SK-N-SH treated with all-trans-retinoic acid at 6 μM for 48 hours (cell line): ENCODE results near the gene SCLT1.

Source experiments
- ATAC-seq: fragments of 200-7000 bp; cut with Tn5 transposase; 3 replicates; pipeline ENCODE4 v1.9.1; 2020; ENCODE audit warnings: mild to moderate bottlenecking, moderate library complexity
- ARNTL ChIP-seq: fragments of 450-650 bp; formaldehyde crosslinking; IDR thresholded peaks from 2 replicates; pipeline ENCODE4 v1.5.0; 2020; ENCODE audit warnings: low read depth, mild to moderate bottlenecking, moderate library complexity, borderline replicate concordance
- BACH2 ChIP-seq: fragments of 250-450 bp; sonication (Bioruptor Pico); IDR thresholded peaks from 2 replicates; pipeline ENCODE4 v1.9.0; 2021; ENCODE audit warnings: mild to moderate bottlenecking, borderline replicate concordance
- CSRNP3 ChIP-seq: fragments of 250-450 bp; sonication (Bioruptor Pico); IDR thresholded peaks from 2 replicates; pipeline ENCODE4 v1.5.1; 2021; ENCODE audit warnings: mild to moderate bottlenecking, moderate library complexity
- ESRRG ChIP-seq: fragments of 250-450 bp; sonication (Bioruptor Pico); IDR thresholded peaks from 2 replicates; pipeline ENCODE4 v1.6.1; 2021; ENCODE audit warnings: mild to moderate bottlenecking
- GLIS3 ChIP-seq: fragments of 250-450 bp; sonication (Bioruptor Pico); IDR thresholded peaks from 2 replicates; pipeline ENCODE4 v1.5.0; 2020; ENCODE audit warnings: mild to moderate bottlenecking, moderate library complexity
- ISL1 ChIP-seq: fragments of 250-450 bp; sonication (Bioruptor Pico); IDR thresholded peaks from 2 replicates; pipeline ENCODE4 v2.1.2; 2022; ENCODE audit warnings: mild to moderate bottlenecking, moderate library complexity
- OSR1 ChIP-seq: fragments of 250-450 bp; sonication (Bioruptor Pico); IDR thresholded peaks from 2 replicates; pipeline ENCODE4 v1.8.0; 2022; ENCODE audit warnings: moderate library complexity, mild to moderate bottlenecking, inconsistent platforms
- PATZ1 ChIP-seq: fragments of 250-450 bp; sonication (Bioruptor Pico); IDR thresholded peaks from 2 replicates; pipeline ENCODE4 v1.8.0; 2020; ENCODE audit warnings: mild to moderate bottlenecking, moderate library complexity, borderline replicate concordance
- POU6F1 ChIP-seq: fragments of 250-450 bp; sonication (Bioruptor Pico); IDR thresholded peaks from 2 replicates; pipeline ENCODE4 v1.8.0; 2021; ENCODE audit warnings: low read depth, mild to moderate bottlenecking, moderate library complexity, borderline replicate concordance
- PPARA ChIP-seq: fragments of 250-450 bp; sonication (Bioruptor Pico); IDR thresholded peaks from 2 replicates; pipeline ENCODE4 v1.5.0; 2020; ENCODE audit warnings: mild to moderate bottlenecking, borderline replicate concordance
- RARB ChIP-seq: fragments of 250-450 bp; sonication (Bioruptor Pico); IDR thresholded peaks from 2 replicates; pipeline ENCODE4 v1.8.0; 2021; ENCODE audit warnings: mild to moderate bottlenecking, moderate library complexity
- SNAI2 ChIP-seq: fragments of 250-450 bp; sonication (Bioruptor Pico); IDR thresholded peaks from 2 replicates; pipeline ENCODE4 v1.5.0; 2020; ENCODE audit warnings: mild to moderate bottlenecking, moderate library complexity
- TCF4 ChIP-seq: fragments of 250-450 bp; sonication (Bioruptor Pico); IDR thresholded peaks from 2 replicates; pipeline ENCODE4 v1.8.0; 2021; ENCODE audit warnings: mild to moderate bottlenecking, moderate library complexity, borderline replicate concordance
- TOX ChIP-seq: fragments of 250-450 bp; sonication (Bioruptor Pico); IDR thresholded peaks from 2 replicates; pipeline ENCODE4 v1.8.0; 2021; ENCODE audit warnings: mild to moderate bottlenecking, moderate library complexity, borderline replicate concordance
- ZC3H10 ChIP-seq: fragments of 250-450 bp; sonication (Bioruptor Pico); IDR thresholded peaks from 2 replicates; pipeline ENCODE4 v1.5.1; 2021; ENCODE audit warnings: mild to moderate bottlenecking, moderate library complexity
- ZNF565 ChIP-seq: fragments of 450-650 bp; formaldehyde crosslinking; conservative IDR thresholded peaks from 2 replicates; pipeline ENCODE4 v1.5.0; 2020; ENCODE audit warnings: low read depth, mild to moderate bottlenecking, moderate library complexity
- ZNF70 ChIP-seq: fragments of 450-650 bp; formaldehyde crosslinking; IDR thresholded peaks from 2 replicates; pipeline ENCODE4 v1.5.0; 2020; ENCODE audit warnings: mild to moderate bottlenecking, moderate library complexity
- ZNF8 ChIP-seq: fragments of 450-650 bp; formaldehyde crosslinking; IDR thresholded peaks from 2 replicates; pipeline ENCODE4 v1.5.0; 2020; ENCODE audit warnings: mild to moderate bottlenecking, moderate library complexity
- TF ChIP-seq, protein P1 (sequence below): fragments of 250-450 bp; sonication (Bioruptor Pico); IDR thresholded peaks from 2 replicates; pipeline ENCODE4 v1.5.0; 2020; ENCODE audit warnings: mild to moderate bottlenecking, moderate library complexity

Gene SCLT1

GRCh38 chr4:129062580-129062979, 30.8 kb downstream of the SCLT1 start:
- TF ChIP-seq ZNF8 (CRISPR knock-in tag) = no peak
- TF ChIP-seq PPARA (CRISPR knock-in tag) = no peak
- TF ChIP-seq ISL1 (CRISPR knock-in tag) = no peak
- TF ChIP-seq, all 23 proteins: peak for 0
- ATAC-seq = no peak

- no peak for ATAC-seq
- TF ChIP-seq TOX (no peak), PPARA (CRISPR knock-in tag) (no peak), ISL1 (CRISPR knock-in tag) (no peak), SNAI2 (CRISPR knock-in tag) (no peak), ARNTL (no peak), ZNF8 (CRISPR knock-in tag) (no peak), TCF4 (CRISPR knock-in tag) (no peak), RARB (CRISPR knock-in tag) (no peak), OSR1 (CRISPR knock-in tag) (no peak), CSRNP3 (CRISPR knock-in tag) (no peak), ZC3H10 (CRISPR knock-in tag) (no peak), ZNF70 (CRISPR knock-in tag) (no peak), PATZ1 (CRISPR knock-in tag) (no peak), GLIS3 (CRISPR knock-in tag) (no peak)
- TF ChIP-seq, protein P1, sequence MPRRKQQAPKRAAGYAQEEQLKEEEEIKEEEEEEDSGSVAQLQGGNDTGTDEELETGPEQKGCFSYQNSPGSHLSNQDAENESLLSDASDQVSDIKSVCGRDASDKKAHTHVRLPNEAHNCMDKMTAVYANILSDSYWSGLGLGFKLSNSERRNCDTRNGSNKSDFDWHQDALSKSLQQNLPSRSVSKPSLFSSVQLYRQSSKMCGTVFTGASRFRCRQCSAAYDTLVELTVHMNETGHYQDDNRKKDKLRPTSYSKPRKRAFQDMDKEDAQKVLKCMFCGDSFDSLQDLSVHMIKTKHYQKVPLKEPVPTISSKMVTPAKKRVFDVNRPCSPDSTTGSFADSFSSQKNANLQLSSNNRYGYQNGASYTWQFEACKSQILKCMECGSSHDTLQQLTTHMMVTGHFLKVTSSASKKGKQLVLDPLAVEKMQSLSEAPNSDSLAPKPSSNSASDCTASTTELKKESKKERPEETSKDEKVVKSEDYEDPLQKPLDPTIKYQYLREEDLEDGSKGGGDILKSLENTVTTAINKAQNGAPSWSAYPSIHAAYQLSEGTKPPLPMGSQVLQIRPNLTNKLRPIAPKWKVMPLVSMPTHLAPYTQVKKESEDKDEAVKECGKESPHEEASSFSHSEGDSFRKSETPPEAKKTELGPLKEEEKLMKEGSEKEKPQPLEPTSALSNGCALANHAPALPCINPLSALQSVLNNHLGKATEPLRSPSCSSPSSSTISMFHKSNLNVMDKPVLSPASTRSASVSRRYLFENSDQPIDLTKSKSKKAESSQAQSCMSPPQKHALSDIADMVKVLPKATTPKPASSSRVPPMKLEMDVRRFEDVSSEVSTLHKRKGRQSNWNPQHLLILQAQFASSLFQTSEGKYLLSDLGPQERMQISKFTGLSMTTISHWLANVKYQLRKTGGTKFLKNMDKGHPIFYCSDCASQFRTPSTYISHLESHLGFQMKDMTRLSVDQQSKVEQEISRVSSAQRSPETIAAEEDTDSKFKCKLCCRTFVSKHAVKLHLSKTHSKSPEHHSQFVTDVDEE = no peak
These were observed 34.3 kb downstream of the SCLT1 start for GRCh38 chr4:129059028-129059427.

- no peak for ATAC-seq
- TF ChIP-seq BACH2 (CRISPR knock-in tag) (no peak), ZC3H10 (CRISPR knock-in tag) (no peak), GLIS3 (CRISPR knock-in tag) (no peak), ARNTL (no peak), ESRRG (CRISPR knock-in tag) (no peak), OSR1 (CRISPR knock-in tag) (no peak), POU6F1 (CRISPR knock-in tag) (no peak), PATZ1 (CRISPR knock-in tag) (no peak), ZNF8 (CRISPR knock-in tag) (no peak), SNAI2 (CRISPR knock-in tag) (no peak), RARB (CRISPR knock-in tag) (no peak), ZNF565 (CRISPR knock-in tag) (no peak)
- TF ChIP-seq, protein P1 = no peak
These were observed 47.0 kb downstream of the SCLT1 start for GRCh38 chr4:129046055-129046959.
